Measurements from ENCODE around the gene ACVR1. TPM values are rescaled to one million over a fixed set of nuclear protein-coding genes. Genes with fewer than 3 reads are reported as not detected.

ACVR1 gene
- total and polyA plus RNA-seq, 2 of the 13 experiments (the other 11 are each of a cell fraction or from before 2014, with no cell fraction given) = 2.3 to 5.4 TPM

DNA sequence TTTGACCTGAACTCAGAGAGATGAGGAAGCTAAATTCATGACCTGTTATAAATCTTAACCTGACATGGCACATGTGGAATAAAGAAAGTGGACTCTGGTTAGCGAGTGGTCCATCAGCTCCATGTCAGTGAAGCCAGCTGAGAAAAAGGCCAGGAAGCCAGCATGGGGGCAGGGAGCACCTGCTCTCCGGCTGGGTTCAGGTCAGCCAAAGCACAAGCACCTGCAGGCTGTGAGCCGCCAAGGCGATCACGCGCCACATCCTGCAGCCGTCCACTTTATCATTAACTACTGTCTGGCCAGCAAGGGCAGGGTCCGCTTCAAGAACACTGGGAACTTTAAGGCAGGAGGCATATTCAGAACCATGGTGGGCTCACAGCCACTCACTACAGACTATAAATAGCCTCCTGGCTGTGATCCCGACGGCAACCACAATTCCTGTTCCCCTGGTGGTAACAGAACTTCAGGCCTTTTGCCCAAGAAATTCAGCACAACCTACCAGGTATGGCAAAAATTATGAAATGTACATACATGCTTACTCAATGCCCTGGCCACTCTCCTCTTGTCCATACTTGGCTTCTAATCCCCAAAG is 35.5 kb downstream of the ACVR1 start (continued):
- TF ChIP-seq ZNF646 (CRISPR knock-in tag; IDR thresholded peaks at IDR 0.05) (no peak), ZNF260 (CRISPR knock-in tag; IDR thresholded peaks at IDR 0.05; ENCODE audit: borderline replicate concordance, low read depth) (no peak), ZNF329 (CRISPR knock-in tag; IDR thresholded peaks at IDR 0.05; ENCODE audit: low read depth) (no peak), TGIF2 (CRISPR knock-in tag; IDR thresholded peaks at IDR 0.05) (peak; percentile 23; the same call in 1 of the 2 replicates), ZNF30 (CRISPR knock-in tag; IDR thresholded peaks at IDR 0.05) (no peak), ZNF34 (CRISPR knock-in tag; IDR thresholded peaks at IDR 0.05; ENCODE audit: borderline replicate concordance) (peak; percentile 75; the same call in 1 of the 2 replicates), KLF11 (CRISPR knock-in tag; IDR thresholded peaks at IDR 0.05) (0 out of 2 replicates have a peak, but pooled peaks have one; percentile 36), SOX6 (IDR thresholded peaks at IDR 0.05) (no peak), SOX6 (CRISPR knock-in tag; IDR thresholded peaks at IDR 0.05) (peak; percentile 82), BRF2 (CRISPR knock-in tag; IDR thresholded peaks at IDR 0.05) (no peak), ZNF124 (CRISPR knock-in tag; IDR thresholded peaks at IDR 0.05) (peak; percentile 91; the same call in 1 of the 2 replicates), ZBED4 (CRISPR knock-in tag; IDR thresholded peaks at IDR 0.05; ENCODE audit: borderline replicate concordance) (0 out of 2 replicates have a peak, but pooled peaks have one; percentile 22), ZNF839 (CRISPR knock-in tag; IDR thresholded peaks at IDR 0.05; ENCODE audit: borderline replicate concordance) (peak; percentile 32; the same call in 1 of the 2 replicates), ZNF800 (CRISPR knock-in tag; IDR thresholded peaks at IDR 0.05) (peak; percentile 71; the same call in 1 of the 2 replicates), POLR2G (IDR thresholded peaks at IDR 0.05; ENCODE audit: low read depth, low read length) (no peak), HOXD1 (CRISPR knock-in tag; IDR thresholded peaks at IDR 0.05) (0 out of 2 replicates have a peak, but pooled peaks have one; percentile 5)
